ENCODE measurements around the gene BMS1. TPM values are rescaled to one million over a fixed set of nuclear protein-coding genes. Genes with fewer than 3 reads are reported as not detected.
"Not testable (repeated sequence)": the region's sequence is repeated elsewhere in the genome, so short reads cannot be mapped to it uniquely, and the experiment has no call there.

BMS1 gene
- total RNA-seq, 1 experiment from 2014 or later, result 35.9 TPM

GRCh38 chr10:42738679-42739078 is 43.9 kb upstream of the BMS1 start:
- CTCF ChIA-PET, result no interaction called here
- TF ChIP-seq CTCF (conservative IDR thresholded peaks at IDR 0.05; ENCODE audit: low read depth, low read length) (no peak), EZH2 (IDR thresholded peaks at IDR 0.05; ENCODE audit: borderline replicate concordance, low read depth, low read length, poor library complexity, severe bottlenecking) (no peak)
- Histone ChIP-seq H3K27me3 (replicated peaks; ENCODE audit: insufficient read depth, low read depth, low read length, poor library complexity) (no peaks in the 10 kb centered on the region), H3K4me1 (ENCODE audit: insufficient read depth, low read length, poor library complexity, severe bottlenecking) (no peaks in the 10 kb centered on the region), H3K4me3 (ENCODE audit: low read depth, low read length, poor library complexity, severe bottlenecking) (no peak overlapping the region), H3K9me3 (ENCODE audit: low read depth, low read length, poor library complexity, severe bottlenecking) (no peaks in the 10 kb centered on the region), H3K27ac (ENCODE audit: low read depth, low read length, poor library complexity, severe bottlenecking) (no peak overlapping the region), H3K36me3 (ENCODE audit: insufficient read depth, low read length, poor library complexity, severe bottlenecking) (no peaks in the 10 kb centered on the region)
- no peak for DNase-seq (ENCODE audit: low spot score)
- BruUV-seq (replicated peaks), result no TSS peak
- POLR2A ChIA-PET (ENCODE audit: low non-redundant PET), result no interaction called here
- intact Hi-C loops (cut with micrococcal nuclease; ENCODE audit: unreplicated experiment), result no loop called here

- H3K36me3 ChIP-seq (ENCODE audit: insufficient read depth, low read length, poor library complexity, severe bottlenecking); POLR2A ChIA-PET (ENCODE audit: low non-redundant PET); intact Hi-C loops (cut with micrococcal nuclease; ENCODE audit: unreplicated experiment); DNase-seq (ENCODE audit: low spot score); BruUV-seq (replicated peaks); H3K4me1 ChIP-seq (ENCODE audit: insufficient read depth, low read length, poor library complexity, severe bottlenecking); H3K4me3 ChIP-seq (ENCODE audit: low read depth, low read length, poor library complexity, severe bottlenecking); H3K27ac ChIP-seq (ENCODE audit: low read depth, low read length, poor library complexity, severe bottlenecking); H3K9me3 ChIP-seq (ENCODE audit: low read depth, low read length, poor library complexity, severe bottlenecking); H3K27me3 ChIP-seq (replicated peaks; ENCODE audit: insufficient read depth, low read depth, low read length, poor library complexity); CTCF ChIA-PET: not testable (repeated sequence)
Measured at GRCh38 chr10:42741536-42741935, 41.1 kb upstream of the BMS1 start.

GRCh38 chr10:42743697-42744096 is 38.9 kb upstream of the BMS1 start:
- no peaks in the 10 kb centered on the region for H3K4me1 ChIP-seq (ENCODE audit: insufficient read depth, low read length, poor library complexity, severe bottlenecking)
- H3K27me3 ChIP-seq (replicated peaks; ENCODE audit: insufficient read depth, low read depth, low read length, poor library complexity), result no peaks in the 10 kb centered on the region
- no peaks in the 10 kb centered on the region for H3K36me3 ChIP-seq (ENCODE audit: insufficient read depth, low read length, poor library complexity, severe bottlenecking)
- ChIA-PET CTCF (no interaction called here), POLR2A (ENCODE audit: low non-redundant PET) (no interaction called here)
- H3K4me3 ChIP-seq (ENCODE audit: low read depth, low read length, poor library complexity, severe bottlenecking), result no peak overlapping the region
- H3K9me3 ChIP-seq (ENCODE audit: low read depth, low read length, poor library complexity, severe bottlenecking), result no peaks in the 10 kb centered on the region
- BruUV-seq (replicated peaks), result no TSS peak
- TF ChIP-seq EZH2 (IDR thresholded peaks at IDR 0.05; ENCODE audit: borderline replicate concordance, low read depth, low read length, poor library complexity, severe bottlenecking) (no peak), CTCF (conservative IDR thresholded peaks at IDR 0.05; ENCODE audit: low read depth, low read length) (no peak)
- no peak for DNase-seq (ENCODE audit: low spot score)
- intact Hi-C loops (cut with micrococcal nuclease; ENCODE audit: unreplicated experiment), result no loop called here
- H3K27ac ChIP-seq (ENCODE audit: low read depth, low read length, poor library complexity, severe bottlenecking), result no peak overlapping the region

GRCh38 chr10:42744134-42744701 is 38.4 kb upstream of the BMS1 start:
- TF ChIP-seq CTCF (conservative IDR thresholded peaks at IDR 0.05; ENCODE audit: low read depth, low read length), result 0 out of 2 replicates have a peak, but pooled peaks have one; percentile 14
- no peak for TF ChIP-seq EZH2 (IDR thresholded peaks at IDR 0.05; ENCODE audit: borderline replicate concordance, low read depth, low read length, poor library complexity, severe bottlenecking)
- no peaks in the 10 kb centered on the region for H3K27me3 ChIP-seq (replicated peaks; ENCODE audit: insufficient read depth, low read depth, low read length, poor library complexity)
- H3K36me3 ChIP-seq (ENCODE audit: insufficient read depth, low read length, poor library complexity, severe bottlenecking), result no peaks in the 10 kb centered on the region
- DNase-seq (ENCODE audit: low spot score), result no peak
- no peak overlapping the region for H3K4me3 ChIP-seq (ENCODE audit: low read depth, low read length, poor library complexity, severe bottlenecking)
- ChIA-PET POLR2A (ENCODE audit: low non-redundant PET) (no interaction called here), CTCF (interaction anchor here (1.0 kb wide), 1 partner anchor 12 kb away, joined by 4 read pairs; no protein-coding TSS in a partner anchor)
- BruUV-seq (replicated peaks), result no TSS peak
- H3K27ac ChIP-seq (ENCODE audit: low read depth, low read length, poor library complexity, severe bottlenecking), result no peak overlapping the region
- intact Hi-C loops (cut with micrococcal nuclease; ENCODE audit: unreplicated experiment), result no loop called here
- H3K9me3 ChIP-seq (ENCODE audit: low read depth, low read length, poor library complexity, severe bottlenecking), result no peaks in the 10 kb centered on the region
- no peaks in the 10 kb centered on the region for H3K4me1 ChIP-seq (ENCODE audit: insufficient read depth, low read length, poor library complexity, severe bottlenecking)
